Thoracic aorta (tissue), 2 donors: Measurements from ENCODE around the gene PPP6C. TPM values are rescaled to one million over a fixed set of nuclear protein-coding genes. Genes with fewer than 3 reads are reported as not detected.
"Not testable (repeated sequence)": the region's sequence is repeated elsewhere in the genome, so short reads cannot be mapped to it uniquely, and the experiment has no call there.

Experiments used
- ATAC-seq: fragments of 150-250 bp; one replicate; pipeline ENCODE4 v1.8.0; 2017; ENCODE audit warnings: low read depth; ENCODE audit not compliant: insufficient number of reproducible peaks, low FRiP score
- DNase-seq: peaks from one replicate; pipeline ENCODE4 v3.0.0-alpha.2; 2020; ENCODE audit warnings: low spot score
- H3K27ac ChIP-seq, 2 donors: fragments of 200-600 bp; sonication (generic); 1 replicate in 1 of 2; 2 replicates in 1 of 2; pipeline ENCODE4 v1.5.1; 2016; ENCODE audit warnings: mild to moderate bottlenecking in 2 of 2, moderate library complexity in 2 of 2
- H3K27me3 ChIP-seq: fragments of 200-600 bp; sonication (generic); replicated peaks from 2 replicates; pipeline ENCODE4 v1.6.0; 2016; ENCODE audit warnings: mild to moderate bottlenecking; ENCODE audit not compliant: insufficient read depth
- H3K36me3 ChIP-seq: fragments of 200-600 bp; sonication (generic); one replicate; pipeline ENCODE4 v1.5.1; 2016
- H3K4me1 ChIP-seq, 2 donors: fragments of 200-600 bp; sonication (generic); 1 replicate in 1 of 2; 2 replicates in 1 of 2; pipeline versions ENCODE4 v1.5.1 to v1.6.0; 2016; ENCODE audit warnings: low read depth in 2 of 2, mild to moderate bottlenecking in 1 of 2; ENCODE audit not compliant: control insufficient read depth in 1 of 2
- H3K4me3 ChIP-seq: fragments of 200-600 bp; sonication (generic); 2 replicates; pipeline ENCODE4 v1.5.1; 2016; ENCODE audit warnings: mild to moderate bottlenecking
- H3K9me3 ChIP-seq: fragments of 200-600 bp; sonication (generic); 2 replicates; pipeline ENCODE4 v1.5.1; 2016
- CTCF ChIP-seq: fragments of 200-600 bp; sonication (generic); IDR thresholded peaks from one replicate; pipeline ENCODE4 v1.5.1; 2019; ENCODE audit warnings: antibody characterized with exemption
- total RNA-seq, 2 donors: library from RNA; depleted of rRNA; stranded (reverse); fragments of >200 nt; gene quantifications; one replicate each; pipeline versions ENCODE4 v1.1.0 to v1.2.3, GENCODE V29; 2016

The PPP6C gene
- total RNA-seq, result 10 to 100 TPM; 33.9 to 34.9 TPM

DNA sequence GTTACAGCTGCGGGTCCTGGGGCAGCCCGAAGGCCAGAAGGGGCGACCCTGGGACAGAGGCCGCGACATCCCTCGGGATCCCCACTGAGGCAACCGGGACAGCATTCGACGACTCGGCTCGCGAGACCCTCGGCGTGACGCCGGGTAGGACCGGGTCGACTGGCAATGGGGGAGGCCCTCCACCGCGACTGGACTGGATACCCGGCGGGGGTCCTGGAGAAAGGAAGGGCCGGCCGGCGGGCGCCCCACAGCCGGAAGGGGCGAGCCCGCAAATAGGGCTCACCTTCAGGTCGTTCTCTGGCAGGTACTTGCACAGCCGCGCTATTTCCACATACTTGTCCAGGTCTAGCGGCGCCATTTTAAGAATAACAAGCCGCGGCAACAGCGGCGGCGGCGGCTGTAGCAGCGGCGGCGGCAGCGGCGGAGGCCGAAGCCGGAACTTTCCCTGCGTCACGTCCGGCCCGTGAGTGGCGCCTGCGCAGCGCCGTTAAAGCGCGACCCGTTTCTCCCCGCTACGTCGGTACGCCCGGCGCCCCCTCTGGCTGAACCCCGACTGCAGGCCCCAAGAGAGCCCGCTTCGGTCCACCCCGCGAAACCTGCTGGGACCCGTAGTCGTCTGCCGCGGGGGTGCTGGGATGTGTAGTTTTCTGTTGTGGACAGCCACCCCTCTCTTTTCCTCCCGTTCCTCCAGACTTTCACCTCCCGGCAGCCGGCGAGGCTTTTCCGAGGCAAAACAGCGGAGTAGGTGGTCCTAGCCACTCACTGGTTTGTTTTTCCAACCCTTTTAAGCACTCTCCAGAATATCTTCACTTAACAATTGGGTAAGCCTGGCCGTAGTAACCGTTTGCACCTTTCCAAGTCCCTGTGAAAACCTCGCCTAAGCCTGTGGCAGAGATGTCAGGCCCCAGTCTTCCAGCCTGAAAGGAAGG, at the start of gene PPP6C:
Gene PPP6C, minus strand, starts transcription at position 443 of the 929 bp plus-strand sequence. Its CDS starts 85 bp downstream, at position 358.
- H3K27ac ChIP-seq, result peak within 1 kb of the TSS; percentile 94 to 99
- ATAC-seq (peak; percentile 88), DNase-seq (peak; percentile 83)
- peak; percentile 58 for TF ChIP-seq CTCF
- peak within 1 kb of the TSS; percentile 88 for H3K4me3 ChIP-seq
- H3K27me3 ChIP-seq, result no peaks in the 10 kb centered on the region
- H3K36me3 ChIP-seq, result no peaks in the 10 kb centered on the region
- H3K9me3 ChIP-seq, result no peaks in the 10 kb centered on the region
- H3K4me1 ChIP-seq, result peaks cover 44 to 50% of the 10 kb centered on the region in 2 donors

- Histone ChIP-seq H3K36me3 (peaks cover 30% of the 10 kb centered on the region), H3K4me1 (peaks cover 45 to 62% of the 10 kb centered on the region in 2 donors)
- DNase-seq, result no peak
Measured at GRCh38 chr9:125238915-125239446, 49.4 kb upstream of the PPP6C start.

DNA sequence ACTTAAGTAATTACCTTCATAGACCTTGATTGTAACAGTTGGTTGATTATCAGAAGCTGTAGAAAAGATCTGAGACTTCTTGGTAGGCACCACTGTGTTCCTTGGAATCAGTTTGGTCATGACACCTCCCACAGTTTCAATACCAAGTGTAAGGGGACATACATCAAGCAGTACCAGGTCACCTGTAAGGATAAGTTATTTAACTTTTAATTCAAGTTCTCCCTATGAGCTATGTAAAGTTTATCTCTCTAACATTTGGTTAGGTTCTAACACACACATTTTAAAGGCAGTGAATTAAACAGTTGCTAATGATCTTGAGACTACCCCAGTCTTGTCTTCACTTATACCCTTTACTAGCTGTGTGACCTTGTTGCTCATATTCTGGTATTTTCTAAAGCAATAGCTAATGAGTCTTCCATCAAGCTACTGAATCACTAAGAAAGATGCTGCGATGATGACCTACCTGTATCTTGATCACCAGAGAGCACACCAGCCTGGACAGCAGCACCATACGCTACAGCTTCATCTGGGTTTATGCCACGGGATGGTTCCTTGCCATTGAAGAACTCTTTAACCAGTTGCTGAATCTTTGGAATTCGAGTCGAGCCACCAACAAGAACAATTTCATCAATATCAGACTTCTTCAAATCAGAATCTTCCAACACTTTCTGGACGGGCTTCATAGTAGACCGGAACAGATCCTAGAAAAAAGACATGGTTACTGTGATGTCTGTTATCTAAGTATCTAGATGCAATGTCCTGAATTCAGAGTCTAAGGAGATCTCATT, 48.7 kb upstream of the PPP6C start:
- Histone ChIP-seq H3K36me3 (peaks cover 30% of the 10 kb centered on the region), H3K27me3 (no peaks in the 10 kb centered on the region), H3K4me1 (peaks cover 45 to 62% of the 10 kb centered on the region in 2 donors), H3K27ac (no peak overlapping the region), H3K9me3 (no peaks in the 10 kb centered on the region), H3K4me3 (peak overlapping the region; percentile 98)
- ATAC-seq (no peak), DNase-seq (no peak)
- TF ChIP-seq CTCF, result no peak

More at GRCh38 chr9:125238915-125239446, 49.4 kb upstream of the PPP6C start:
- H3K27me3 ChIP-seq, result no peaks in the 10 kb centered on the region
- H3K27ac ChIP-seq, result no peak overlapping the region
- no peak for TF ChIP-seq CTCF
- H3K9me3 ChIP-seq, result no peaks in the 10 kb centered on the region
- ATAC-seq, result no peak
- peak overlapping the region; percentile 98 for H3K4me3 ChIP-seq

- H3K27ac ChIP-seq, result not testable (repeated sequence)
Measured at GRCh38 chr9:125236520-125237159, 47.0 kb upstream of the PPP6C start.

GRCh38 chr9:125235804-125236519, 46.4 kb upstream of the PPP6C start:
- Histone ChIP-seq H3K27ac (no peak overlapping the region), H3K27me3 (no peaks in the 10 kb centered on the region), H3K4me1 (peaks cover 42 to 55% of the 10 kb centered on the region in 2 donors), H3K36me3 (peaks cover 35% of the 10 kb centered on the region), H3K4me3 (peak overlapping the region; percentile 98), H3K9me3 (no peaks in the 10 kb centered on the region)
- ATAC-seq (no peak), DNase-seq (no peak)
- no peak for TF ChIP-seq CTCF

More at GRCh38 chr9:125236520-125237159, 47.0 kb upstream of the PPP6C start:
- H3K9me3 ChIP-seq, DNase-seq, H3K27me3 ChIP-seq, ATAC-seq: not testable (repeated sequence)
- Histone ChIP-seq H3K4me1 (peaks cover 42 to 55% of the 10 kb centered on the region in 2 donors), H3K36me3 (peaks cover 35% of the 10 kb centered on the region), H3K4me3 (peak overlapping the region; percentile 98)

DNA sequence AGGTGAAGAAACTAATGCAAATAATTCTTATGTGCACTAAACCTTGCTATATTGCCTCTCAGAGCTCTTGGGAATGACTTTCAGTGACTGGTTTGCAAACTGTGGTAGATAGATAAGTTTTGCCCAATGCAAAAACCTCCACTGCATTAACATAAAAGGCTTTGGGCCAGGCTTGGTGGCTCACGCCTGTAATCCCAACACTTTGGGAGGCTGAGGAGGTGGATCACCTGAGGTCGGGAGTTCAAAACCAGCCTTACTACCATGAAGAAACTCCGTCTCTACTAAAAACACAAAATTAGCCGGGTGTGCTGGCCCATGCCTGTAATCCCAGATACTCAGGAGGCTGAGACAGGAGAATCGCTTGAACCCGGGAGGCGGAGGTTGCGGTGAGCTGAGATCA, 44.5 kb upstream of the PPP6C start:
- Histone ChIP-seq H3K4me1 (peaks cover 34 to 45% of the 10 kb centered on the region in 2 donors), H3K36me3 (peaks cover 41% of the 10 kb centered on the region)
- not testable (repeated sequence) for DNase-seq, ATAC-seq, H3K4me3 ChIP-seq, H3K27me3 ChIP-seq, H3K27ac ChIP-seq, H3K9me3 ChIP-seq
